Measurements from ENCODE around the gene PCBD2.

DNA sequence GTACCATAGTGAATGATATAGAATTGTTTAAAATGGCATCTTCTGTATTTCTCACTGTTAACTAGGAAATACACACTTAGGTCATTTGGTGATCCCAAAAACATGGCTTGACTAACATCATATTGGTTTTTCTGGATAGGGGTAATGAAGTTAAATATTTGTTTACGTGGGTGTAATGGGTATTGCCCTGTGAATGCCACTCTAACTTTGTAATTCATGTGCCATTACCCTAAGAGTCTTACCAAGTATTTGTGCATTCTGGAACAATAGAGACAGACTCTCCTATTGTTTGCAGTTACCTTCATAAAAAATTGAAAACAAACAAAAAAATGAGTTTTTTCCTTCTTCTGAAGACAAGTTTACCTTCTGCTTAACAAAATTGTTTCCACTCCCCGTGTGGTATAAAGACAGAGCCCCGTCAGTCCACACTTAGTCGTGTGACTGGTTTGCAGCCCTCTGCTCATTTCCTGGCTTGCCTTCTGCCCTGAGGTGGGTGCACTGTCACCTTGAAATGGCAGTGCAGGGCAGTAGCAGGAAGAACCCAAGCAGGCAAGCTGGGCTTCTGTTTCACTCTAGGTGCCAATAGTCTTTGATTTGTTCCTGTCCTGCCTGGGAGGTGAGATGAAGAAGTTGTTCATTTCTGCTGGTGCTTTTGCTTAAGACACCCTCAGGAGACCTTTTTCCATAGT is 53.1 kb downstream of the PCBD2 start:
- no peak for TF ChIP-seq EP300 (IDR thresholded peaks at IDR 0.05)
- TF ChIP-seq, protein P1, sequence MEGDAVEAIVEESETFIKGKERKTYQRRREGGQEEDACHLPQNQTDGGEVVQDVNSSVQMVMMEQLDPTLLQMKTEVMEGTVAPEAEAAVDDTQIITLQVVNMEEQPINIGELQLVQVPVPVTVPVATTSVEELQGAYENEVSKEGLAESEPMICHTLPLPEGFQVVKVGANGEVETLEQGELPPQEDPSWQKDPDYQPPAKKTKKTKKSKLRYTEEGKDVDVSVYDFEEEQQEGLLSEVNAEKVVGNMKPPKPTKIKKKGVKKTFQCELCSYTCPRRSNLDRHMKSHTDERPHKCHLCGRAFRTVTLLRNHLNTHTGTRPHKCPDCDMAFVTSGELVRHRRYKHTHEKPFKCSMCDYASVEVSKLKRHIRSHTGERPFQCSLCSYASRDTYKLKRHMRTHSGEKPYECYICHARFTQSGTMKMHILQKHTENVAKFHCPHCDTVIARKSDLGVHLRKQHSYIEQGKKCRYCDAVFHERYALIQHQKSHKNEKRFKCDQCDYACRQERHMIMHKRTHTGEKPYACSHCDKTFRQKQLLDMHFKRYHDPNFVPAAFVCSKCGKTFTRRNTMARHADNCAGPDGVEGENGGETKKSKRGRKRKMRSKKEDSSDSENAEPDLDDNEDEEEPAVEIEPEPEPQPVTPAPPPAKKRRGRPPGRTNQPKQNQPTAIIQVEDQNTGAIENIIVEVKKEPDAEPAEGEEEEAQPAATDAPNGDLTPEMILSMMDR (IDR thresholded peaks at IDR 0.05) = no peak

All from sigmoid colon (tissue), 4 donors.